Measurements from ENCODE around the gene IL1RAPL1.

IL1RAPL1 gene

DNA sequence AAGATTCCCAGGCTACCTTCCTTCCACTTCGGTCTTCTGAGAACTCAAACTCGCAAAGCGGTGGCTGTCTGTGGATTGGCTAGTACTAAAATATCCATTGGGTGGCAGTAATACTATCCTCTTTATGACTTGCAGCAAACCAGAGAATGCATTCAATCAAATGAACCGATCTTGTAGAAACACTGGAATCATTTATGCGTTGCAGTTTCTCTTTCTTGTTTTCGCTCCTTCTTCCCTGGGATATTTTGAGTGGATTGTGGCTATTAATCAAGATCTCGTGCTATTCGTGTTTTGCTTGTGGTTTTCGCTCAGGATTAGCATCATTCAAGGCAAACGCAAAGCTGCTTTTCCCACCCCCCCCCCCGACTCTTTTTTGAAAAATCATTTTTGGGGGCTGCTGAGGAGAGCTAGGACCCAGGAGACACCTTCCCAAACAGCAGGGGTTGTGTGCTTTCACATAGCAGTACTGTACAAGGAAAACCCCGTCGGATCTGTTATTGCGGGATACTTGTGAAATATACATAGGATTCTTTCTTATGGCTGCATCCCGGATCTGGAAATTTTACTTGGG, at the start of gene IL1RAPL1:
Gene IL1RAPL1 (plus strand): TSS at position 466 of the 571 bp plus-strand sequence.
- no peak for DNase-seq

GRCh38 chrX:28542791-28543190, 44.5 kb upstream of the IL1RAPL1 start:
- DNase-seq, result no peak

- no peak for DNase-seq
Measured at GRCh38 chrX:28549838-28550237, 37.4 kb upstream of the IL1RAPL1 start.

GRCh38 chrX:28550331-28550872, 36.8 kb upstream of the IL1RAPL1 start:
- DNase-seq, result no peak

DNA sequence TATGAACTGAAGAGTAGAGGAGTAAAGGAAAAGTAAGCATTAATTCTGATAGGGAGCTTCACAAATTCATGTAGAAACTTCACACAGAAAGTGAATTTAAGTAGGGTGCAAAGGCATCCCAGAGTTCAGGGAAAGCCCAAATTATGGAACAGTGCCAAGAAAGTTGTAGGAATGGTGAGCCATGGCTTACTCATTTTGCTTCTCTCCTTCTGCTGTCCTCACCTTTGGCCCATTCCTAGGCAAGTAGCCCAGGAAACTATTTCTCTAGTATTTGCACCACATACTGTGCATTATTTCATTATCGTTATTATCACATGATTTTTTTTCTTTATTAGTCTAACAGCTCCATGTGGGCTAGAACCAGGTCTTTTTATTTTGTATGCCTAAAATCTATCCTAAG, 34.9 kb upstream of the IL1RAPL1 start:
- no peak for DNase-seq

DNA sequence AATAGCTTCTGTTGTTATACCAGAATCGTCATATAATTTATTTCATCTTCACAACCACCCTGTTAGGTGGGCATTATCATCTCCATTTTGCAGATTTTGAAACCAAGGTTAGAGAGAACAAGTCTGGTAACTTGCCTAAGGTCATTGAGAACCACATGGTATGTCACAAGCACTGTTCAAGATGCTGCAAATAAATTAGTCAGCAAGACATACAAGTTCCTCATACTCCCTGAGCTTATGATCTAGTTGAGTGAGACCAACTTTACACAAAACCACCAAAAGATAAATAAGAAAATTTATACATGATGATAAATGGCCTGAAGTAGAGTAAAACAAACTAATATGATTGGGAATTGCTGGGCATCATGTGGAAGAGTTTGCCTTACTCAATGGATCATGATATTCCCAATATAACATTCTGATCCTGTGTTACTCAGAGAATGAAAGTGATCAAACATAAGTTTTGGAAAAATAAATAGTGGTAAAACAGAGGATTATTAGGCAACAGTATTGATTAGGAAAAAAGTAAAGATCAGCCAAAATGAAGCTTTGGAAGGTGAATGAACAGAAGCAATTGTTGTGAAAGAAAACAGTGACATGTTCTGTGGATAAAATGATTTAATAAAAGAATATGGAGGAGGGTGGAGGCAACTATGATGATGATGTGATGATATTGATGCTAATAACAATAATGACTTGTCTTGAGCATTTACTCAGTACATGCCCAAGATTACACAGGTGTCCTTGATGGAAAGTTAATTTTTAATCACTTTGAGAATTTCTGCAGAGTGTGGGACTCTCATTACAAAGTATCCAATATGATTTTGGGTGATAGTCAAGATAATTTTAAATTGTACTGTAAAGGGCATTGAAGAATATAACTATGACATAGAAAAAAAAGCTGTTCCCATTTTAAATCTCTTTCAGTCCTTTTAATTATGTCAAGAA, 34.1 kb upstream of the IL1RAPL1 start:
- DNase-seq, result no peak

DNA sequence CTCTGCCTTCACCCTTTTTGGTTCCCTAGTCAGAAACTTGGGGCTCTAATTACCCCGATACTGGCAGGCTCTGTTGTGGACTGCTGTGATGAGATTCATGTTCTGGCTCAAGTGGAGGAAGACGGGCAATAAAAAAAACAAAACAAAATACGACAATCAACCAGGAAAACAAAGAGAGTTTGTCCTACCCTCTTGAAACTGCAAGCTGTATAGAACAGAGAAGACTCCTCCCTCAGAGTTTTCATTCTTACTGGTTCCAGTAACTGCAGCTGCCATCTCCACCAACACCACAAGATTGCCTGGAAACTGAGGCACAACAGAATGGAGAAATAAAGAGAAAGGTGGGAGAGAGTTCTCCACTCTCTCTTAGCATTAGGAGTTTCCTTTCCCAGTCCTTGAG, 11.1 kb upstream of the IL1RAPL1 start:
- DNase-seq, result no peak

DNA sequence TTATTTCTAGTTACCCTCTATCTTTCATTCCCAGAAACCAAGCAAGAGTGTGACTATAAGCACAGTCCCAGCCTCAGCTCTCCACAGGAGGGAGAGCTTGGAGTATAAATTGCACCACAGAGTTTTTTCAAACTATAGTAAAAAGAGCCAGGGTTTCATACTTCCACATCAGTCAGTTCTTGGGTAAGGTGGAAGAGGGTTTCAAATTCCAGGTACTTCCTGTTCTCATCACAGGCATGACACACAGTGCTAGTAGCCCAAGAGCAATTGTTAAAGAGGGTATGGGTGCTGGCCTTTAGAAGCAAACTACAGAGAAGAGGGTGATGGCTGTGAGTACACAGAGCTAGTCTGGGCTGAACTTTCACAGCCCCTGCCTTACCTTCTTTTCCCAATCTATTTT, 5.7 kb upstream of the IL1RAPL1 start:
- DNase-seq, result no peak

GRCh38 chrX:28582511-28582910, 4.7 kb upstream of the IL1RAPL1 start:
- no peak for DNase-seq

DNA sequence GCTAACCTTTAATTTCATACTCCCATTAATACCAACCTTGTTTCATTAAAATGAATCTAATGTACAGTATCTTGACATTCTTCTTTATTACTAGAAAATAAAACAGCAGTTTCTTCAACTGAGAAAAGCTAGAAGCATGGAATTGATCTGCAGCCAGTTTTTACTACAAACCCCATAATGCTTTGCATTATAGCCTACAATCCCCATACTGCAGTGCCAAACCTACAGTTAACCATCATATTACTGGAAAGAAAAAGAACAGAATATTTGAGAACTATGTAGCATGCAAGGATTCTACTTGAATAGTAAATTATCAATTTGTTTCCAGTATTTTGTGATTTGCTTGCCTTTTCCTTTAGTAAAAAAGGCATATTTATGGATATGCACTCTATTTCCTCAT, 3.2 kb upstream of the IL1RAPL1 start:
- no peak for DNase-seq

DNA sequence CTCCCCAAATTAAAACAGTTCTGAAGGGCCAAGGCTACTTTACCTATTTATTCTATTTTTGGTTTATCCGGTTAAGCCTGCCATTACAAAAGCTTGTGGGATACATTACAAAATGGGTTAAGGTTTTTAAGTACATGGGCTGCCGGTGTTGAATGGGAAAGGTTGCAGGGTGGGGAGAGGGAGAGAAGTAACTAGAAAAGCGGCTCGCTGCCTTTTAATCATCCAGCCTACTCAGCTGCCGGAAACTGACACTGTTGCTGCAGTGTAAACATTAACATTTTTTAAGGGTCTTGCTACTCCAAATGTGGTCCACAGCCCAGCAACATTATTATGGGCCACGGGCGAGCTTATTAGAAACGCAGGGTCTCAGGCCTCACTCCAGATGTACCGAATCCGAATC, 1.5 kb upstream of the IL1RAPL1 start:
- DNase-seq, result no peak

GRCh38 chrX:28586286-28586685, 960 bp upstream of the IL1RAPL1 start:
- no peak for DNase-seq

GRCh38 chrX:28589046-28589445, 1.8 kb downstream of the IL1RAPL1 start:
- no peak for DNase-seq

DNA sequence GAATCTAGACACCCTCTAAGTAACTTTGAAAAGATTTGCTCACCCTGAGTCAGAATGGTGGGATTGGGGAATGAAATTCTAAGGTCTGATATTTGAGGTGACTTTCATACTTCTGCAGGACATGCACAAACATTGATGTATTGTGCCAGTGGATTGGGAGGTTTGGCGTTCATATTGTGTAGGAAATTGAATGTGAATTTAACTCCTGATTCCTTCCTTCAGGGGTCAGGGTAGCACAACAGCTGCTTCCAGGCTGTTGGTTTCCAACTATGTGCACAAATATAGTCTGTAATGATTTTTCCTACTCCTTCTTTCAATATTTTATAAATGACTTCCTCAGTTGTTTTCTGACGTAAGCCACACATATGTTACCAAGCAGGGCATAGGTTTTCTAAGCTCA, 3.1 kb downstream of the IL1RAPL1 start:
- no peak for DNase-seq

DNA sequence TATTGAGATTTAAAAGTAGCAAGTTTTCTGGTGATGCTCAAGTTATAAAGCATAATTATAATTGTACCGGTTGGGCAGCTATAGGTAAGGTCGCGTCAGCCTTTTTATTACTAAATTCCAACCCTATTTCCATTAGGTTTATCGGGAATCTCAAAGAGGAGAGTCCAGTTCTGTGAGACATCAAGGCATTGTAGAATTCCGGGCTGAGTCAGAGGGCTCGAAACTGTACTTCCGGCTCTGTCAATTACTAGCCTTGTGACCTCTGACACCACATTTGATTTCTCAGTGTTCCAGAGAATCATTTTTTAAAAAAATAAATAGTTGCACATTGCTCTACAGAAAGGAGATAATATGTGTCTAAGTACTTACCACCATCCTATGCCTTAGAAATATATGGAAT, 4.3 kb downstream of the IL1RAPL1 start:
- DNase-seq, result no peak

GRCh38 chrX:28595346-28595745, 8.1 kb downstream of the IL1RAPL1 start:
- no peak for DNase-seq

GRCh38 chrX:28599957-28600356, 12.7 kb downstream of the IL1RAPL1 start:
- no peak for DNase-seq

- no peak for DNase-seq
Measured at GRCh38 chrX:28609003-28609402, 21.8 kb downstream of the IL1RAPL1 start.

GRCh38 chrX:28609917-28610613, 22.8 kb downstream of the IL1RAPL1 start:
- DNase-seq, result no peak

GRCh38 chrX:28610746-28611145, 23.5 kb downstream of the IL1RAPL1 start:
- DNase-seq, result no peak

DNA sequence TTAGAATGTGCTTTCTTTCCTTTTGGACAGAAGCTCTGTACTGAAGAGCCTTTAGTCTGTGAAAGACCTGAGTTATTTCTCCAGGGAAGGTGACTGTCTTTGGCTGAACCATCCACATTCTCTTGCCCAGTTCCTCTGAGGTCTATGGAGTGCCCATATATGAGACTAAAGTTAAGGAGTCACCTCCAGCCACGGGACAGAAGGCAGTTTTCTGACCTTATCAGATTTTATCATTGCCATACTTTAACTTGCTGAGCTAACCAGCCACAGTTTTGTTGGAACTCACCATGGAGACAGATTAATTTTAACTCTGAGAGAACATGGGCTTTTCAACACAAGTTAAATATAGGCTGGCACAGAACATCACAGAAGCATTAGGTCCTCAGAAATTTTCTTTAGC, 26.3 kb downstream of the IL1RAPL1 start:
- no peak for DNase-seq

GRCh38 chrX:28625223-28625622, 38.0 kb downstream of the IL1RAPL1 start:
- DNase-seq, result no peak

GRCh38 chrX:28626515-28626914, 39.3 kb downstream of the IL1RAPL1 start:
- DNase-seq, result no peak

DNA sequence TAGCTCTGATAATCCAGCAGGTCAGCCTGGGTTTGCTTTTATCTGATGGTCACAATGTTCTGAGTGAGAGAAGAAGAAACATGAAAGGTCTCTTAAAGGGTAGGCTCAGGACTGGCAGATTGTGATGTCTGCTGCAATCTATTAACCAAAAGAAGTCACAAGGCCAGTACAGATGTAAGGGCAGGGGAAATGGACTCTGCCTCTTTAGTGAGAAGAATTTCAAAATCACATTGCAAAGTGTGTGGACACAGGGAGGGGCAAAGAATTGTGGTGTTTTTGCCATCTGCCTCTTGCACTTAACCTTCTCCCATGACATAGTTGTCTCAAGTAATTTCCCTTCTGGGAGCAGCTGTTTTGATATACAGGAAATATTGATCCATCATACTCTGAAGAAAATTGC, 40.9 kb downstream of the IL1RAPL1 start:
- DNase-seq, result no peak
